HG03432 (cell line): Measurements from ENCODE around the gene FKBP8.
"Not testable (repeated sequence)": the region's sequence is repeated elsewhere in the genome, so short reads cannot be mapped to it uniquely, and the experiment has no call there.

Experiments
- ATAC-seq: cut with Tn5 transposase; IDR thresholded peaks from one replicate; pipeline ENCODE4 v1.9.1; 2021; ENCODE audit warnings: mild to moderate bottlenecking, moderate library complexity; ENCODE audit not compliant: unreplicated experiment

Gene FKBP8

DNA sequence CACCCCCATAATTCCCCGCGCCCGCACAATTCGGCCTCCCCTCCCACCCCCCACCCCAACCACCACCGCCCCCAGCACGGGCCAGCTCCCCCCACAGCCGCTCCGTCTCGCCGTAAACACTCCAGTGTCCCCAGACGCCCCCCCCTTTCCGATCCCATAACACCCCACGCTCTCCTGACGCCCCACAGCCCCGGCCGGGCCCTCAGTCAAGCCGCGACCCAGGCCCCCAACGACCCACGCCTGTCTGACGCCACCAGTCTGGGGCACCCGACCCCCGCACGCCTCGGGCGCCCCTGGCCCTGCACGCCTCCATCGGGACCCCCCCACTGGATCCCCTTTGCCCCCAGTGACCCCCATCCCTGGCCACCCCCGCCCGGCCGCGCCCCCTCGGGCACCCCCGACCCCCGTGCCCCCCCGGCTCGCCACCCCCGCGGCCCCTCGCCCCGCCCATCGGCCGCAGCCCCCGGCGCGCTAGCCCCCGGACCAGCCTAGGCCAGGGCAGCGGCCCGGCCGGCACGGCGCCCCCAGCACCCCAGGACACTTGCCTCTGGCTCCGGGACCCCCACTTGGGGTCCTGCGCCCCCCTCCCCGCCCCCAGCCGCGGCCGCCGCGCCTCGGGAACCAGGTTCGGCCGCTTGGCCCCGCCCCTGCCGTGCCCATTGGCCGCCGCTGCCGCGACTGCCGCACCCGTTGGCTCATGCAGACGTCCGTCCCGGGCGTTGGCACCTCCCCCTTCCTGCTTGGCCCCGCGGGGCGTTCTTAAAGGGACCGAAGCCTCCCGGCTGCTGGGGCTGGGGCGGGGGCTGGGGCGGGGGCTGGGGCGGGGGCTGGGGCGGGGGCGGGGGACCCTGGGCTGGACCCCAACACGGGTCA, at the start of gene FKBP8:
TSS of gene FKBP8 (minus strand) at position 633 of the 873 bp plus-strand sequence. CDS start 1,603 bp downstream, outside the sequence.
- peak; percentile 96 for ATAC-seq

DNA sequence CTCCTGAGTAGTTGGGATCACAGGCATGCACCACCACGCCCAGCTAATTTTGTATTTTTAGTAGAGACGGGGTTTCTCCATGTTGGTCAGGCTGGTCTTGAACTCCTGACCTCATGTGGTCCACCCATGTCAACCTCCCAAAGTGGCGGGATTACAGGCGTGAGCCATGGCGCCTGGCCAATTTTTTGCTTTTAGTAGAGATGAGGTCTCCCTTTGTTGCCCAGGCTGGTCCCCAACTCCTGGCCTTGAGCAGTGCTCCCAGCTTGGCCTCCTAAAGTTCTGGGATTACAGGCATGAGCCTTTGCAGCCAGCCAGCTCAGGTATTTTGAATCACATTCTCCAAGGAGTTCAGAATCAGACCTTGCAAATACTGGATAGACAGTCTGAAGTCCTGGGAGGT, 49.4 kb upstream of the FKBP8 start:
- ATAC-seq = not testable (repeated sequence)

DNA sequence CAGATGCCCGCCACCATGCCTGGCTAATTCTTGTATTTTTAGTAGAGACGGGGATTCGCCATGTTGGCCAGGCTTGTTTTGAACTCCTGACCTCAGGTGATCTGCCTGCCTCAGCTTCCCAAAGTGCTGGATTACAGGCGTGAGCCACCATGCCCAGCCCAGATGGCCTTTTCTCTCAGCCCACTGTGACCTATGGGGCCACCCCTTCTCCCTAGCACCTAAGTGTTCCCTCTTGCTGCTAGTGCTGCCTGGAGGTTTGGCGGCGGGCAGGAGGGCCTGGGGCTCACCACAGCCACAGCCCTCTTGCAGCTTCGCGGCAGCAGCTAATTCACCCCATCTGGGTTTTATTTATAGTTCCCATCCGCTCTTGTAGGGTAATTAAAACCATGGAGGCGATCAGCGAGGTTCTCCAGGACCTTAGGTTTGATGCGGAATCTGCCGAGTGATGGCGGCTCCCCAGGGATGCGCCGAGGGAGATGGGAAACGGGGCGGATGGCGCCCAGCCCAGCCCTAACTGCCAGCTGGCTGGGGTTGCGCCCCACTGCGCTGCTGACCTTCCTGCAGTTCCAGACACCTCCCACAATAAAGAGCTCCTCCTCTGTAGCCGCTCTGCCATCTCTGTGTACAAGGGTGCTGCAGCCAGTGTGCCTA, 48.5 kb upstream of the FKBP8 start:
- no peak for ATAC-seq

GRCh38 chr19:18590273-18591272, 47.2 kb upstream of the FKBP8 start:
- ATAC-seq = no peak

GRCh38 chr19:18589380-18590272, 46.3 kb upstream of the FKBP8 start:
- ATAC-seq = peak; percentile 35

GRCh38 chr19:18588611-18589379, 45.4 kb upstream of the FKBP8 start, which contains the start of gene REX1BD:
Gene REX1BD, plus strand, starts transcription at chr19:18588798. Its CDS starts 4 bp downstream, at chr19:18588802.
- peak; percentile 84 for ATAC-seq

- ATAC-seq = no peak
Measured at GRCh38 chr19:18587962-18588610, 44.7 kb upstream of the FKBP8 start.

DNA sequence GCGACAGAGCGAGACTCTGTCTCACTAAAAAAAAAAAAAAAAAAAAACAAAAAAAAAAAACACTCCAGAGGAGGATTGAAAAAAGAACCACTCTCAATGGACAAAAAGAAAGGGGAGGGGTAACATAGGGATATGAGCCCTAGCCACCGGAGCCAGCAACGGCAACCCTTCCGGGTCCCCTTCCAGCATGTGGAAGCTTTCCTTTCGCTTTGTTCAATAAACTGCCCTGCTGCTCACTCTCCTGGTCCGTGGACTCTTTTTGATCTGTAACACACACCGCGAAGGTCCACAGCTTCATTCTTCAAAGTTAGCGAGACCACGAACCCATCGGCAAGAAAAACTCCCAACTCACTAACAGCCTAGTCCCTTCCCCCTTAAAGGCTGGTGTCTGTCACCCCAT, 44.2 kb upstream of the FKBP8 start:
- no peak for ATAC-seq

- ATAC-seq = no peak
Measured at GRCh38 chr19:18586306-18586705, 42.9 kb upstream of the FKBP8 start.

DNA sequence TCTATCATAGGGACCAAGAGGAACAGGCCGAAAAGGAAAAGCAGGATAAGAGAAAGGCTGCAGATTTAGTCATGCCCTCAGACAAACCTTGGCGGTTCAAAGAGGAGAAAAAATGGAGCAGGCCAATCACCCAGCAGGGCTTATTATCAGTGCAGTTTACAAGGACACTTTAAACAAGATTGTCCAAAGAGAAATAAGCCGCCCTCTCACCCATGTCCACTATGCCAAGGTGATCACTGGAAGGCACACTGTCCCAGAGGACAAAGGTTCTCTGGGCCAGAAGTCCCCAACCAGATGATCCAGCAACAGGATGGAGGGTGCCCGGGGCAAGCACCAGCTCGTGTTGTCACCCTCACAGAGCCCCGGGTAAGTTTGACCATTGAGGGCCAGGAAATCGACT, 36.9 kb upstream of the FKBP8 start:
- no peak for ATAC-seq

DNA sequence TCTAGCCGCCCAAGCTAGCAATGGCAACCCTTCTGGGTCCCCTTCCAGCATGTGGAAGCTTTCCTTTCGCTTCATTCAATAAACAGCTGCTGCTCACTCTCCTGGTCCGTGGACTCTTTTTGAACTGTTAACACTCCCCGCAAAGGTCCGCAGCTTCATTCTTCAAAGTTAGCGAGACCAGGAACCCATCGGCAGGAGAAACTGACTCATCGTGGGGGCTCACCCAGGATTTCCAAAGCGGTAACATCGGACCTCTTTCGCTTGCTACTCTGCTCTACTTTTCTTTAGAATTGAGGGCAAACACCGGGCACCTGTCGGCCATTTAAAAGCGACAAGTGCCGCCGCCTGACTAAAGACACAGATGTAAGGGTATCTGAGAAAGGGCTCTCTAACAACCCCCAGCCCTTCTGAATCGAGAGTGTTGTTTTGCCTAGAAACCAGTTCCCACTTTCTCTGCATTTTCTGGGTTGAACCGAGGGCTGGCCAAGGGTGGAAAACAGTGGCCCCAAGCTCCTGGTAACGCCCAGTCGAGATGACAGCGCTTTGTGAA, 34.1 kb upstream of the FKBP8 start:
- ATAC-seq = no peak

GRCh38 chr19:18576383-18576782, 33.0 kb upstream of the FKBP8 start:
- no peak for ATAC-seq

DNA sequence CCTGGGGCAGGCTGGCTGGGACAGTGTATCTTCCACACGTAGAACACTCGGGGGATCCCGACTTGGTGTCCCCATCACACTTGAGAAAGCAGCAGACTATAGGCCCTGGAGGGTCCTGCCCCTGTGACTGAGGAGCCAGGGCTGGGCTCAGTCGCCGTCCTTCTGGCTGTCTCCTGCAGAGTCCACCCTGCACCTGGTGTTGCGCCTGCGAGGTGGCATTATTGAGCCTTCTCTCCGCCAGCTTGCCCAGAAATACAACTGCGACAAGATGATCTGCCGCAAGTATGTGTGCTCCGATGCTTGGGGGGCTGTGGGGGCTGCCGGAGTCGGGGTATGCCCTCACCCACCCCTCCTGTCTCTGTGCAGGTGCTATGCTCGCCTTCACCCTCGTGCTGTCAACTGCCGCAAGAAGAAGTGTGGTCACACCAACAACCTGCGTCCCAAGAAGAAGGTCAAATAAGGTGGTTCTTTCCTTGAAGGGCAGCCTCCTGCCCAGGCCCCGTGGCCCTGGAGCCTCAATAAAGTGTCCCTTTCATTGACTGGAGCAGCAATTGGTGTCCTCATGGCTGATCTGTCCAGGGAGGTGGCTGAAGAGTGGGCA, 31.4 kb upstream of the FKBP8 start:
- no peak for ATAC-seq

DNA sequence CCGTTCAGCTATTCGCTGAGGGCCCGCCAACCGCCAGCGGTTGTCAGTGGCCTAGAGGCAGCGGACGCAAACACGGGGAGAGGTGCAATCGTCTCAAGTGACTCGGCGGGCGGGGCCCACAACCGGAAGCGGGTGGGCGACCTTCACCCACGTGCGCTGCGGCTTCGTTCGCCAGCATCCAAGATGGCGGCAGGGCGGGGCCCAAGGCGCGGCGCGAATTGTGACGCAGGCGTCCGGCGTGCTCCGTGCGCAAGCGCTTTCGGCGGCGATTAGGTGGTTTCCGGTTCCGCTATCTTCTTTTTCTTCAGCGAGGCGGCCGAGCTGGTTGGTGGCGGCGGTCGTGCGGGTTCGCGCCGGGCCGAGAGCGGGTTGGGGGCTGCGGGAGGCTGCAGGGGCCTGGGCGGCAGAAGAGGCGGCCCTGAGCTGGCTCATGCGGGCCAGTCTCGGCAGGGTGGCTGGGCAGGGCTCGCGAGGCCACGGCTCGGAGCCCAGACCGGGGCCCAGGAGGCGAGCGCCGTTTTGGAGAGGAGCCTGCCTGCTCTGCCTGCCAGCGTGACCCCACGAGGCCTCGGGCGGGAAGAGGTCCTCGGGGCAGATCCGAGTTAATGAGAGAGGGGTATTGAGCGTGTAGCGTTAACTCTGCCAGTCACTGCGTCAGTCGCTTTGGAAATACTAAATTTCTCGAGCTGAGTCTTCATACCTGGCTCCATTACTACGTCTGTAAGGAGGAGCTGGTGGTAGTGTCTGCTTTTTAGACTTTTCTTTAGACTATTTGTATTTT, 28.4 kb upstream of the FKBP8 start, which contains the start of gene UBA52:
TSS of gene UBA52 (plus strand) at position 294 of the 781 bp plus-strand sequence. CDS start 1,444 bp downstream, outside the sequence.
- peak; percentile 87 for ATAC-seq

- ATAC-seq = no peak
Measured at GRCh38 chr19:18568367-18568766, 25.0 kb upstream of the FKBP8 start.

- no peak for ATAC-seq
Measured at GRCh38 chr19:18566953-18567352, 23.6 kb upstream of the FKBP8 start.

DNA sequence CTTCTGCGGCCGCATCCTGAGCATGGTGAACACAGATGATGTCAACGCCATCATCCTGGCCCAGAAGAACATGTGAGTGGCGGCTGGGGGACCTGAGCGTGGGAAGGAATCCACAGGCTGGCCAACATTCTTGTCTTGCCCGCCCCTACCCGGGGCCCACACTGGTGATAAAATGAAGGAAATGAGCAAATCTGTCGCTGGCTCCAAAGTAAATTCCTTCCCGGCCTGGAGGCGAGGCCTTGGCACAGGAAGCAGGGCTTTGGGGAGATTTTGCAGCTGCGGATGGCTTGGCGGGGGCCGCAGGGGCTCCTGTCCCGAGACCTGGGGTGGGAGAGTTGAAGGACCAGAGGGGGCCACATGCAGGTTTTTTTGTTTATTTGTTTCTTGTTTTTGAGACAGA, 18.7 kb upstream of the FKBP8 start:
- no peak for ATAC-seq
